Measurements from ENCODE around the gene RBM17.
A peak's percentile ranks its signal among the peaks of the same experiment; 100 is the strongest.
"Not testable (repeated sequence)": the region's sequence is repeated elsewhere in the genome, so short reads cannot be mapped to it uniquely, and the experiment has no call there.

The RBM17 gene
- long read RNA-seq, transcript RBM17-201 (12 exons, 2,755 nt): major isoform, 236 of 274 reads
- long read RNA-seq, partial matches to known transcripts: 24 of 274 reads
- long read RNA-seq, other reads (novel, unspliced or antisense): 14 of 274 reads

GRCh38 chr10:6088721-6089333, at the start of gene RBM17:
RBM17 (plus strand) TSS chr10:6089034; CDS start chr10:6097066, 8,032 bp downstream.
- peak within 1 kb of the TSS; percentile 68 for H3K27ac ChIP-seq (replicated peaks)
- TF ChIP-seq POLR2AphosphoS5 (IDR thresholded peaks at IDR 0.05; ENCODE audit: low read depth): no peak
- peak; percentile 85 for TF ChIP-seq CTCF (IDR thresholded peaks at IDR 0.05; ENCODE audit: insufficient read depth, low read length)
- H3K4me3 ChIP-seq (replicated peaks; ENCODE audit: insufficient read depth, low read length): peak within 1 kb of the TSS; percentile 75
- peak; percentile 80 to 89 for DNase-seq (ENCODE audit: low read depth in 1 of 2, low spot score in 1 of 2)
- no peaks in the 10 kb centered on the region for H3K27me3 ChIP-seq (ENCODE audit: insufficient read depth, poor library complexity, severe bottlenecking)

- TF ChIP-seq GABPA (IDR thresholded peaks at IDR 0.05; ENCODE audit: low read depth): no peak
- no peak for TF ChIP-seq POLR2AphosphoS5 (IDR thresholded peaks at IDR 0.05; ENCODE audit: low read depth)
- no peak for TF ChIP-seq REST (IDR thresholded peaks at IDR 0.05; ENCODE audit: insufficient replicate concordance, low read depth)
- TF ChIP-seq SPI1 (IDR thresholded peaks at IDR 0.05; ENCODE audit: borderline replicate concordance, low read depth): no peak
- TF ChIP-seq CTCF (IDR thresholded peaks at IDR 0.05; ENCODE audit: insufficient read depth, low read length): no peak
- Histone ChIP-seq H3K27me3 (ENCODE audit: insufficient read depth, poor library complexity, severe bottlenecking) (no peaks in the 10 kb centered on the region), H3K4me3 (replicated peaks; ENCODE audit: insufficient read depth, low read length) (no peak overlapping the region), H3K27ac (replicated peaks) (no peak overlapping the region)
- DNase-seq (ENCODE audit: low read depth in 1 of 2, low spot score in 1 of 2): no peak
Observed at GRCh38 chr10:6039711-6040110, 49.1 kb upstream of the RBM17 start.

GRCh38 chr10:6040205-6040604, 48.6 kb upstream of the RBM17 start:
- no peak overlapping the region for H3K4me3 ChIP-seq (replicated peaks; ENCODE audit: insufficient read depth, low read length)
- no peak overlapping the region for H3K27ac ChIP-seq (replicated peaks)
- H3K27me3 ChIP-seq (ENCODE audit: insufficient read depth, poor library complexity, severe bottlenecking): no peaks in the 10 kb centered on the region
- DNase-seq (ENCODE audit: low read depth in 1 of 2, low spot score in 1 of 2): no peak
- TF ChIP-seq SPI1 (IDR thresholded peaks at IDR 0.05; ENCODE audit: borderline replicate concordance, low read depth) (no peak), REST (IDR thresholded peaks at IDR 0.05; ENCODE audit: insufficient replicate concordance, low read depth) (no peak), POLR2AphosphoS5 (IDR thresholded peaks at IDR 0.05; ENCODE audit: low read depth) (no peak), CTCF (IDR thresholded peaks at IDR 0.05; ENCODE audit: insufficient read depth, low read length) (no peak), GABPA (IDR thresholded peaks at IDR 0.05; ENCODE audit: low read depth) (no peak)

GRCh38 chr10:6043377-6043776, 45.5 kb upstream of the RBM17 start:
- H3K27ac ChIP-seq (replicated peaks); DNase-seq (ENCODE audit: low read depth in 1 of 2, low spot score in 1 of 2); H3K27me3 ChIP-seq (ENCODE audit: insufficient read depth, poor library complexity, severe bottlenecking); H3K4me3 ChIP-seq (replicated peaks; ENCODE audit: insufficient read depth, low read length): not testable (repeated sequence)

Measured in HL-60 (cell line).